Amygdala (tissue), 56 donors: ENCODE results near the gene EEFSEC.
A peak's percentile ranks its signal among the peaks of the same experiment; 100 is the strongest.

Experiments
- DNase-seq, 56 donors: peaks; one replicate each; lab custom pipeline; 2025; lab: John Stamatoyannopoulos, UW

Gene EEFSEC

DNA sequence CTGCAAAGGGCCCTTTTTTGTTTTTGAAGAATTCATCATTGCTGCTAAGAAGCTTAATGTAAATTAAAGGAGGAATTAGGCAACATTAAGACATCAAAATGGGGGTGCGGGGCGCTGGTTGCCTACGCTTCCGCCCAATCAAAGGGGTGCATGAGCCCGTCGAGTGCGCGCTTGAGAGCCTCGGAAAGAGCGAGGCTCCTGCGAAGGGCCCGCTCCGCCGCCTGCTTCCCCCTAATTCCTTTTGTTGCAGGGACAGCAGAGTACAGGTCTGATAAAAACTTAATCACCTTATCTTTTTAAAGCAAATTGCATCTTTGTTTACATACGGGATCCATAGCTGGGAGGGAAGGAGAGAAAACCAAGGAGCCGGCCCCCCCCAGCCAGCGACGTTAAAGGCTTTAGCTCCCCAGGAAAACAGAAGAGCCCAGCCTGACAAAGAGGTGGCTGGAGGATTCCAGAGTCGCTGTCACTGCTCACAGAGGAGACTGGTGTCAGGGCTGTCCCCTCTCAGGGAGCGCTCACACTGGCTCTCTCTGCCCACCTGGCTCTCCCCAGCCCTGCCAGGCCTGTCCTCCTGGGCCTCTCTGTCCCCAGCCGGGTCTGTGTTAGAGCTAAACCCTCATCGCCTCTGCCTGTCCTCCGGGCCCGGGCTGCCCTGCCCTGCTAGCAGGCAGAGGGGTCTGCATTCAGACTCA, 246.1 kb downstream of the EEFSEC start:
- no peak for DNase-seq

DNA sequence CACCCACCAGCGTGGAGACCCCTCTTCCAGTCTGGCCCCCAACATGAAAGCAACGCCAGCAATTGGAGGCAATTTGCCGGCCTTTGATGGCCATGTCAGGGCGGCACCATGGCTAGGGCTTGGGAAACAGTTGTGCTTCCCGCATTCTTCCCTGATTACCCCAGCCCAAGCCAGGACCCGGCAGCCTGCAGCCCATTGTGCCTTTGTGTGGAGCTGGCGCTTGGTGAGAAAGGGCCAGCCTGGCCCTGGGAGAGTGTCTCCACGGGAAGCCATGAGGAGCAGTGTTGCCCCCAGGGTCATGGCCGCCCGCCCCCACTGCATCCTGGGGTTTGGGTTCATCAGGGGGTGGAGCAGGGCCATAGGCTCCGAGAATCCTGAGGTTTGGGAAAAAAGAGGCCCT, 247.4 kb downstream of the EEFSEC start:
- DNase-seq: no peak

DNA sequence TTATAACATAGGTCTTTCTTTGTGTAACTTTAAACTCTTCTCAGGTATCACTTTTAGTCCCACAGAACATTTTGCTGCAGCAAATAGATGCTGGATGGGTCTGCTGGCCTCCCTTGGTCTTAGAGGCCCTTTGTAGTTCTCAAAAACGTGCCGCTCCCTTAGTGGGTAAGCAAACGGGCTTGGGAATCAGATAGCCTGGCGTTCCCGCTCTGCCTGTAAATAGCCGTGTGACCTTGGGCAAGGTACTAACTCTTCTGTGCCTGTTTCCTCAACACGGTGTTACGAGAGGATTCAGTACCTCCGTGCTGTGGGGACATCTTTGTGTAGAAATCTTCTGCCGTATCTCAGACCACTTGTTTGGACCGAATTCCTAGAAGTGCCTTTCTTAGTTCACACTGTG, 249.0 kb downstream of the EEFSEC start:
- DNase-seq: no peak

DNA sequence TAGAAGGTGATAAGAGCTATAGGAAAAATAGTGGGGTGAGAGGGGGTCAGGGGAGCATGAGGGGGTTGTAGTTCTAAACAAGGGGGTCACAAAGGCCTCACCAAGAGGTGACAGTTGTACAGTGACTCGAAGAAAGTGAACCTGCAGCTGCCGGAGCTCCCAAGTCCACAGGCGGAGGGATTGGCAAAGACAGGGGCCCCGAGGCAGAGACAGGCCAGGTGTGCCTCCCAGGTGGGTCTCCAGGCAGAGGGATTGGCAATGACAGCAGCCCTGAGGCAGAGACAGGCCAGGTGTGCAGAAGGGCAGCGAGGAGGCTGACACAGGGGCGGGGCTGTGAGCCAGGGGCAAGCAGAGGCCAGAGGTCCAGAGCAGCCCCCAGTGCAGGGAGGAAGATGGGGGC, 249.7 kb downstream of the EEFSEC start:
- DNase-seq: no peak

DNA sequence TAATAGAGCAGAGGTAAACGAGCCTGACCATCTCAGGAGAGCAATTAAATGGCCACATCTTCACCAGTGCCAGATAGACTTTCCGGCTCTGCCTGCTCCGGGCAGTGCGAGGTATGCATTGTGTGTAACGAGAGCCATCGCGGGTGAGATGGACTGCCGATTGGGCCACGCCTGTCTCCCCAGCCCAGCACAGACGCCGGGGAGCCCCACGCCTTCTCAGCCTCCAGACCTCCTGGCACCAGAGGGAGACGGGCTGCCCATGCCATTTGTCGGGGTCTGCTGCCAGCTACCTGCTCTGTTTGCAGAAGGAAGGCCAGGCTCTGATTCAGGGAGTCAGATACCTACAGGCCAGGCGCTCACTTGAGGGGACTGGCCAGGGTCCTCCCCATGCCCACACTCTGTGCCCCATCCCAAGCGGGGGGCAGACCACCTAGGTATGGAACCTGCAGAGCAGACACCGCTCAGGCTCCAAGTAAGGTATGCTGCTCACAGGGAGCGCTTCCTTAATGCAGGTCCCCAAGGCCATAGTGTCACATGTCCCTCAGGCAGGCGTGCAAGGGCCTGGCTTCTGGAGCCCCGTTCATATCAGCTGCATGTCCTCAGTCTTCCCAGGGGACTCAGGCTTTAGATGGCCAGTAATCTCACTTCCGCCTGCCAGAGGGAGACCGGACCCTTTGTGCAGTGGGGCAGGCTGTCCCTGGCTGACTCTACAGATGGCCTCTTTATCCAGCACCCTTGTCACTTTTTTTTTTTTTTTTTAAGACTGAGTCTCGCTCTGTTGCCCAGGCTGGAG, 251.2 kb downstream of the EEFSEC start:
- no peak for DNase-seq

DNA sequence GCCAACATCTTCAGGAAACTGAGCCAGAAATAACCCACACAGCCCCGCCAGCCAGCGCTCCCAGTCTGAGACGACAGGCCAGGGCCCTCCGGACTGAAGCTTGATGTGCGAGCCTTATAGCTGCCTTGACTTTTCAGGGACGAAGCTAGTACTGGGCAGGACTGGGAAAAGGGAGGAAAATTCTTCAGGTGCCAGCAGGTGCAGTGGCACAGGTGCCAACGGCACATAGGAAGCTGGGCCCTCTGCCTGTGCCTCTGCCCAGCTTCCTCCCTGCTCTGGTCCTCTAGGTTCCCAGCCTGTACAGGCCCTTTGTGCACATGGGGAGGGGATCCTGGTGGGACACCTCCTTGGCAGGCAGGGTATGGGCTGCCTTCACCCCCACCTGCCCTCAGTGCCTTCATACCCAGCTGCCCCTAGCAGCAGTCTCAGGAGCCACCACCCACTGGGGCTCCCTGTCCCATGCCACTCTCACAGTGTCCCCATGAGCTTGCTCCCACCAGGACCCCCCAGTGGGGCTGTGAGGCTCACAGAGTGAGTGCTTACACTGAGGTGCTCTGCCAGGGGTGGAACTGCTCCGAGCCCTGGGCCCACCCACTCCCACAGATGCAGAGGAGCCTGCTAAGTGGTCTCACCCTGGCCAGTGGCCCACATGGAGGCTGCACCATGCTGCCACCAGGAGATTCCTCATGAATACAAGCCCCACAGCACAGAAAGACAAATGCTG, 252.4 kb downstream of the EEFSEC start:
- DNase-seq: no peak

DNA sequence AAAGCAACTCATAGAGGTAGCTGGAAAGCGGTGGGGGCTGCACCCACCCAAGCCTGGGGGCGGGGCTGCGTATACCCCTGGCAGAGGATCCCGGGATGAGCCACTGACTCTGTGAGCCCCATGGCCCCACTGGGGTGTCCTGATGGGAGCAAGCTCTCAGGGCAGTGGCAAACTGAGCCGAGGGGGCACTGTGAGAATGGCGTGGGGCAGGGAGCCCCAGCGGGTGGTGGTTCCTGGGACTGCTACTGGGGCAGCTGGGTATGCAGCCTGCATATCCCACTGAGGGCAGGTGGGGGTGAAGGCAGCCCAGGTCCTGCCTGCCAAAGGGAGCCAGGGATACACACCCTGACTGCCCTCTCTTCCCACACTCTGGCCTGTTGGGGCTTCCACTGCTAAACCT, 254.0 kb downstream of the EEFSEC start:
- DNase-seq: no peak

DNA sequence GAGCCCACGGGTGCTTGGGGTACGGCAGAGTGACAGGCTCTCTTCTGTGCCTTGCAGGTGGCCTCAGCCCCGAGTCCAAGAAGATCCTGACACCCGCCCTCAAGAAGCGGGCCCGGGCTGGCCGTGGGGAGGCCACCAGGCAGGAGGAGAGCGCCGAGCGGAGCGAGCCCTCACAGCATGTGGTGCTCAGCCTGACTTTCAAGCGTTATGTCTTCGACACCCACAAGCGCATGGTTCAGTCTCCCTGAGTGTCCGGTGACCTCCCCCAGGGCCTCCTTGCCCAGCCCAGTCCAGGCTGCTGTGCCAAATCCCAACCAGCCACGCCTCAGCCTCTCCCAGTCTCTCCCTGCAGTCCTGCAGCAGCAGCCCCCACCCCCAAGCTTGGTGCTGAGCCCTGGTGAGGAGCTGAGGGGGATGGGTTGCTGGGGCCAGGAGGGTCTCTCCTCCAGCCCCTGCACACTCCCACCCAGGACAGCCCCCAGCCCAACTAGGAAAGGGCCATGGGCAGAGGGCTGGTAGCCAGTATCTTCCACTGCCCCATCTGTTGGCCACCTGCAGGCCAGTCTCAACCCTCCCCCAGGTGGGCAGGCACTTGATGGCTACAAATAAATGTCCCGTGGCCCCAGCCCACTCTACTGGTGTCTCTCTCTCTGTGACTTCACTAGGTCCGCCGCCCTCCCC, 254.9 kb downstream of the EEFSEC start:
- DNase-seq: no peak

DNA sequence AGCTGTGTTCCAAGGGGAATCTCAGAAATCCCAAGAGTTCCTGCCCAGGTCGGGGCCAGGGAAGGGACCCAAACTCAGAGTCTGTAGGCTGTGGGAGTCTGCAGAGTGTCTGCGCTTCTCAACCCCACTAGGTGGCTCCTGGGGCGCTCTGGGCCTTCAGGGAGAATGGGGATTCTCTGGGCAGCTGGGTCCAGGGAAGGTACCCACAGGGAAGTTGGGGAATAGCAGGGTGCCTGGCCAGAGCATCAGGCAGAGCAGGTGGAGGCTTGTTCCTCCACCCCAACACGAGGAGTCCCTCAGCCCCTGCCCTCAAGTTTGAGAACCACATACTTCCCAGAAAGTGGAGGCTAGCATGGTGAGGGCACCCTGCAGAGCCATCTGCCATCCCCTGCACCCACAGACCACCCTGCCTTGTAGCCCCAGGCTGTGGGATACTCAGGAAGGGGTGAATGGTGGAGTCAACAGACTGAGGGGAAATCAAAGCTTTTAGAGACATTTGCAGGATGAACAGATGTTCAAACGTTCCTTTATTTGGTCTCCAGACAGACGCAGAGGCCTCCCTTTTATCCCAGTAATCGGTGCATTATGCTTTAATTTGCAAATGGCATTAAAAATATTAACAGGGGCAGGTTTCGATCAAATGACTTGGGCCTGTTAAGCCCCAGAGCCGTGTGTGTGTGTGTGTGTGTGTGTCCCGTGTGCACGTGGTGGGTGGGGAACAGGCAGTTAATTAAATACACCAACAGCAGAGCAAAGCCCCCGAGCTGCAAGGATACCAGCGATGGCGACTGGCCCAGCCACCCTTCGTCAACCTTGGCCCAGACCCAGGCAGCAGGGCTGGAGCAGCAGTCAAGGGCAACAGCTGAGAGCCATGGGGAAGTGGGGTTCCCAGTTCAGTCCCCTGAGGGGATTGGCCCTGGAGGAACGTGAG, 255.7 kb downstream of the EEFSEC start:
- peak in 4 of 56 donors; percentile 12 to 19 (median 14) for DNase-seq

DNA sequence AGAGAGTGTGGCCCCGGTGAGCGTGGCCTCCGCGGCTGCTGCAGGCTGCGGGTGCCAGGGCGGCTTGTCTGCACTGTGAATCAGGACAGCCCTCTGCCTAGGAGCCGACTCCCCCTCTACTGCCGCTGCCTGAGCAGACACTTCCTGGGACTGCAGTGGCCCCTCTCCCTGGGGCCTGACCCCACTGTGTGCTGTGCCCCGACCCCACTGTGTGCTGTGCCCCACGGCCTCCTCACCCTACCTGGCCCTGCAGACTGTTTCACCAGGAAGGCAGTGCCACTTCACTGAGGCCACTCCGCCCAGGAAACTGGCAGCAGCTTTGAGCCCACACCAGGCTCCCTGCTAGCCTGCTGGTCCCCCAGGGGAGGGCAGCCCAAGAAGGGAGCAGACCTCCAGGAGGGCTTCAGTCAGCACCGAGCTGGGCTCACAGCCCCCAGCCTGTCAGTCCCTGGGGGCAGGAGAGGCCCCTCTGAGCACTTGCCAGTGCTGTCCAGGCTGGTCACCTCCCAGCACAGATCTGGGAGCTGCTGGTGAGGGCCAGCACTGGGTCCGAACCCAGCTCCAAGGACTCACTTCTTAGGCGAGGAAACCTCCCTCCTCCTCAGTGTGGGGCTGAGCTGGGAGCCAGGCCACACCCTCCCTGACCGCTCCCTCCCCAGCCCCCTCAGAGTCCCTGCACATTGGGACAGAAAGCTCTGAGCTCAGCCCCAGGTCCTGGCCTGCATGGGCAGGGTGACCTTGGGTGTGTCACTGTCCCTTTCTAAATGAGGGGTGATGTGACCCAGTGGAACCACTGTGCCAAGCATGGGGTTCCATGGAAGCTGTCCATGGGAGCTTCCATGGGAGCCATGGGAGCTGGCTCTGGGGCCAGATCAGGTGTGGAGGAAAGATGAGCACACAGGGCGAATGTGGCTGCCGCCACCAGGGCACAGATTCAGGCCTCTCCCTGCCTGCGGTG, 256.6 kb downstream of the EEFSEC start:
- no peak for DNase-seq

DNA sequence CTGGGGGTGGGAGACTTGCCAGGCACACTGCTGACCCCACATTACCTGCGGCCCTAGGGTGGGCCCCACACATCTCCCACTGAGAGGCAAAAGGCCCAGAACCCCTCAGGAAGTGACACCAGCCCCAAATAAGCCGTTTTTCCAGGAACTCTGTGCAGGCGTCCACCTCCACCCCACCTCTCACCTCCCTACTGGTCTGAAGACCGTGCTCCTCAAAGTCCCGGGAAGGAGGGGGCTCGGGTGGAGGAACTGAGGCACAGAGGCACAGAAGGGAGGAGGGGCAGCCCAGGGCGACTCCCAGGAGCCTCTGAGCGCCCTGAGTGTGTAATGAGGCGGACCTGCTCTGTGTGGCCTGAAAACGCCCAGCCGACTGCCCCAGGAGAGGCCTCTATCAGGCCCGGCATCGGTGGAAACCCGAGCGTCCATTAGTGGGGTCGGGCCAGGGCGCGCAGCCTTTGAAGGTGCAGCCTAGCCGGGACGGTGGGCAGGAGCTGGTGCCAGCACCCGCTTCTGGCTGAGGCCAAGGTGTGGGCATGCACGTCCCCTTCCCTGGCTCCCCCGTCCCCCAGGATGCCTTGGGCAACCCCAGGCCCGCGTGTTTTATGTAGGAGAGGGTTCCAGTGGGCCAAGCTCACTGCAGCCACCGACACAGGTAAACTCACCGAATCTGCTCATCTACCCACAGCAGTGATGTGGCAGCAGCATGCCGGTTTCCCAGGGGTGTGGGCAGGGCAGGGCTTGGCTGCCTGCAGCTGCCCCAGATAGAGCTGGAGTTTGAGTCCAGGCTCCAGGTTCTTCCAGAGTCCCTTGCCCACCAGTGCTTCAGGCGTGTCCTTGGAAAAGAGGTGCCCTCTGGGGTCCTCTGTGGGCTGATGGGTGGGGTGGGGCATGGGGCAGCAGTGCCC, 257.6 kb downstream of the EEFSEC start:
- no peak for DNase-seq

DNA sequence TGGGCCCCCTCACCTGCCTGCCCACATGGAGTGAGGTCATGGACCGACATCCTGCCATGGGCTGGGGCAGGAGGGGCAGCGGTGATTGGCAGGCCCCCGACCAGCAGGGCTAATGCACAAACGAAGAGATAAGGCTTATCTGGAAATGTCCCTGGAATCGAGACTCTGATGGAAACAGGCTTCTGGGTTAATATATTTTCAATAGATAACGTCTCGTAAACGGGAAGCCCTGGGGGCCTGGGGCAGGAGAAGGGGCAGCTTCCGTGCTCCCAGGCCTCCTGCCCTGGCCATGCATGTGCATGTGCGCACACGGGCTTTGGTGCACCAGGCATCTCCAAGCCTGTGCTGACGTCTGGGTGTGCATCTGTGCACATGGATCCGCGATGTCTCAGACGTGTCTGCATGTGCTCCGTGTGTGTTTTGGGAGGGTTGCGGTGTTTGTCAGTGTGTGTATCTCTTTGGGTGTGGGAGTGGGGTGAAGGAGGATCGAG, 258.3 kb downstream of the EEFSEC start:
- DNase-seq: no peak

DNA sequence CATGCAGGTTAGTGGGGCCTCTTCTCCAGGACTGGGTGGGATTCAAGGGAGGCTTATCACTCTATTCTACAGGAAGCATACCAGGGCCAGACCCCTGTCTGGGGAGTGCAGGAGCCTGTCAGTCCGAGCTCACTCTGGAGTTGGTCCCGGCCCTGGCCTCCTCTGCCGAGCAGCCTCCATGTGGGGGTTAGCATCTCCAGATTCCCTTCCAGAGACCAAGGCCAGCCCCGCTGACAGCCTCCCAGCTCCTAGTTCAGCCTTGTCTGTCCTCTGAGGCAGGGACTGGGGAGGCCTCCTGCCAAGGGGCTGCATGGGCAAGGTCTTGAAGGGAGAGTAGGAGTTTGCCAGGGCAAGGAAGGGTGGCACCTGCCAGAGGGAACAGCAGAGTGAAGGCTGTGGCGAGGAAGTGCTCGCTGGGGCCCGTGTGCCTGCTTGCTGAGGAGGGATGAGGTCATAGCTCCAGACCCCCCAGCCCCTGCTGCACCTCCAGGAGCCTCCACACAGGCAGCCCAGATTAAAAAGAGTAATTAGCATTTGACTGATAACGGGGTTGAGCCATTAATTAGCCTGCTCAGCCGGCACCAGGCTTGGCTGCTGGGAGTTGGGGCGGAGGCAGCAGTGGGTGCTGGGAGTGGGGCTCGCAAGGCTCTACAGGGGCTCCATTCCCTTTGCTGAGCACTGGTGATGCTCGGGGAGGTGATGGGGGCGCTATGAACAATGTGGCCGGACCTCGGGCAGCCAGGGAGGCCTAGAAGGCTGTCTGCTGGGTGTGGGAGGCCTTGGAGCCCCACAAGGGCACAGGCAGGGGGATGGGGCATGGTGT, 259.1 kb downstream of the EEFSEC start:
- no peak for DNase-seq

DNA sequence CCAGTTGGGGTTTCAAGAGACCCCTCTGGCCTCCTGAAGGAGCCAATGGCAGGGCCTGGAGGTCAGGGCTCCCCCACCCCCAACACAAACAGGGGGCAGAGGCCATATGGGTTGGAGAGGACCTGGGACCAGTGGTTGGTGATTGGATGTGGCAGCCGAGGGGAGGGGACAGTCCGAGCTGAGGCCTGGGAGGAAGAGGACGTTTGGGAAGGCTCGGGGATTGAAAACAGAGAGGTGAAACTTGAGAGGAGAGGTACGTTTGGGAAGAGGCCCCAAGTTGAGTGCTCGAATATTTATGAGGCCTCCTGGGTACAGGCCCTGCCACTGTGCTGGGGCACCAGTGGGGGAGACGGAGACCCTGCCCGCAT, 259.7 kb downstream of the EEFSEC start:
- DNase-seq: no peak

DNA sequence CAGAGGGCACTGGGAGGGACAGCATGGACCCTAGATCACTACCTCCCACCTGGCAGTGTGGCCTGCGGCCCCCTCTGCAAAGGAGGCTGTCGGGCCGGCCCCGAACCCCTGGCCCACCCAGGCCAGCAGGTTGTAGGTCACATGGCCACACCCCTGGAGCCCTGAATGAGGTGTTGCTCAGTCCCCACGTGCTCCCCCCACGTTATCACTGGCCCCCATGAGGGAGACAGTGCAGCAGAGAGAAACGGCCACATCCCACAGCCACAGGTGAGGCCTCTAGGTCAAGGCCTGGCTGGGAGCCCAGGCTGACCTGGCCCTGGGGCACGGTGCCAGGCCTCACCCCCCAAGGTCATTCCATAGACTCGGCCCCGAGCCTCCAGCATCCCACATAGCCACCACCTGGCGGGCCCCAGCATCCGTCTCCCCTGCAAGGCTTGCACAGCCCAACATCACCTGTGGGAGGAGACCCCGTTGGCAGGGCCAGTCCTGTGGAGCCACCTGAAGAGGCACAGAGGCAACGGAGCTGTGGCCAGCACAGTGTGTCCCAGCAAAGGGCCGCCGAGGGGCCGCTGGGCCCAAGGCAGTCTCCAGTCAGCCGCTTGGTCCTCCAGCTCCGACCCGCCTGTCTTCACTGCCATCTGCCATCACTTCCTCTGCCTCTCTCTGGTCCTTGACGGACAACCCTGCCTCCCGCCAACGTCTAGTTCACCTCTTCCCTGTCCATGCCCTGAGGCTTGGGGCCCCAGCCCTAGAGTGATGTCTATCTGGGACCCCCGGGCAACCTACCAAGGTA, 260.3 kb downstream of the EEFSEC start:
- DNase-seq: no peak
